HCEC 1CT (cell line): ENCODE measurements around the gene ENOPH1.
"Not testable (repeated sequence)": the region's sequence is repeated elsewhere in the genome, so short reads cannot be mapped to it uniquely, and the experiment has no call there.

Source experiments
- DNase-seq: peaks from one replicate; pipeline ENCODE4 v3.0.0-alpha.2; 2017

ENOPH1 gene

GRCh38 chr4:82428969-82429727 is 1.2 kb upstream of the ENOPH1 start:
- peak; percentile 70 for DNase-seq

- DNase-seq: no peak
Measured at GRCh38 chr4:82429728-82430192, 630 bp upstream of the ENOPH1 start.

GRCh38 chr4:82430964-82431745 is 765 bp downstream of the ENOPH1 start:
- no peak for DNase-seq

GRCh38 chr4:82431831-82432230 is 1.4 kb downstream of the ENOPH1 start:
- DNase-seq: no peak

- no peak for DNase-seq
Measured at GRCh38 chr4:82432596-82432995, 2.2 kb downstream of the ENOPH1 start.

GRCh38 chr4:82433791-82434190 is 3.4 kb downstream of the ENOPH1 start:
- no peak for DNase-seq

GRCh38 chr4:82434949-82435348 is 4.6 kb downstream of the ENOPH1 start:
- DNase-seq: no peak

- DNase-seq: no peak
Measured at GRCh38 chr4:82436130-82436529, 5.7 kb downstream of the ENOPH1 start.

- DNase-seq: no peak
Measured at GRCh38 chr4:82436780-82437179, 6.4 kb downstream of the ENOPH1 start.

GRCh38 chr4:82437285-82438005 is 7.1 kb downstream of the ENOPH1 start:
- DNase-seq: no peak

GRCh38 chr4:82439088-82439487 is 8.7 kb downstream of the ENOPH1 start:
- no peak for DNase-seq

- no peak for DNase-seq
Measured at GRCh38 chr4:82447886-82448285, 17.5 kb downstream of the ENOPH1 start.

GRCh38 chr4:82450966-82451755 is 20.8 kb downstream of the ENOPH1 start:
- DNase-seq: no peak

GRCh38 chr4:82452026-82452425 is 21.6 kb downstream of the ENOPH1 start:
- DNase-seq: no peak

GRCh38 chr4:82457266-82457665 is 26.9 kb downstream of the ENOPH1 start:
- DNase-seq: no peak

GRCh38 chr4:82458729-82459128 is 28.3 kb downstream of the ENOPH1 start:
- no peak for DNase-seq

GRCh38 chr4:82461710-82462109 is 31.3 kb downstream of the ENOPH1 start:
- no peak for DNase-seq

GRCh38 chr4:82462415-82462831 is 32.0 kb downstream of the ENOPH1 start:
- DNase-seq: peak; percentile 67

- no peak for DNase-seq
Measured at GRCh38 chr4:82463221-82463620, 32.8 kb downstream of the ENOPH1 start.

GRCh38 chr4:82467471-82467870 is 37.1 kb downstream of the ENOPH1 start:
- DNase-seq: no peak

- DNase-seq: peak; percentile 50
Measured at GRCh38 chr4:82469791-82470345, 39.5 kb downstream of the ENOPH1 start.

GRCh38 chr4:82473080-82473479 is 42.7 kb downstream of the ENOPH1 start:
- not testable (repeated sequence) for DNase-seq
